ENCODE results near the gene EIF6. TPM values are rescaled to one million over a fixed set of nuclear protein-coding genes. Genes with fewer than 3 reads are reported as not detected.

The EIF6 gene
- total RNA-seq, 1 donor from 2014 or later = 98.0 TPM

GRCh38 chr20:35238170-35238569 lies 46.4 kb downstream of the EIF6 start:
- H3K36me3 ChIP-seq = peaks cover 7 to 16% of the 10 kb centered on the region in 2 donors
- no peak for DNase-seq (ENCODE audit: low spot score in 2 of 2)
- H3K4me3 ChIP-seq = no peak overlapping the region
- H3K27me3 ChIP-seq = no peaks in the 10 kb centered on the region
- no peak overlapping the region for H3K27ac ChIP-seq
- H3K9me3 ChIP-seq = no peaks in the 10 kb centered on the region
- TF ChIP-seq CTCF (IDR thresholded peaks at IDR 0.05) = no peak
- no peaks in the 10 kb centered on the region for H3K4me1 ChIP-seq
- intact Hi-C loops (cut with DNase I) = no loop called here

- Histone ChIP-seq H3K36me3 (peaks cover 7 to 16% of the 10 kb centered on the region in 2 donors), H3K27ac (no peak overlapping the region), H3K4me3 (no peak overlapping the region), H3K27me3 (no peaks in the 10 kb centered on the region), H3K4me1 (no peaks in the 10 kb centered on the region), H3K9me3 (no peaks in the 10 kb centered on the region)
- intact Hi-C loops (cut with DNase I) = no loop called here
- TF ChIP-seq CTCF (IDR thresholded peaks at IDR 0.05) = no peak
- DNase-seq (ENCODE audit: low spot score in 2 of 2) = no peak
These were observed 47.1 kb downstream of the EIF6 start for GRCh38 chr20:35237486-35237885.

- DNase-seq (ENCODE audit: low spot score in 2 of 2) = no peak
- Histone ChIP-seq H3K36me3 (peaks cover 7 to 19% of the 10 kb centered on the region in 2 donors), H3K4me3 (no peak overlapping the region), H3K27me3 (no peaks in the 10 kb centered on the region), H3K9me3 (no peaks in the 10 kb centered on the region), H3K27ac (no peak overlapping the region), H3K4me1 (no peaks in the 10 kb centered on the region)
- intact Hi-C loops (cut with DNase I) = no loop called here
- no peak for TF ChIP-seq CTCF (IDR thresholded peaks at IDR 0.05)
These were observed 48.7 kb downstream of the EIF6 start for GRCh38 chr20:35235881-35236280.

- Histone ChIP-seq H3K4me1 (no peaks in the 10 kb centered on the region), H3K4me3 (no peak overlapping the region), H3K9me3 (no peaks in the 10 kb centered on the region), H3K27me3 (no peaks in the 10 kb centered on the region), H3K27ac (no peak overlapping the region), H3K36me3 (peaks cover 7 to 22% of the 10 kb centered on the region in 2 donors)
- intact Hi-C loops (cut with DNase I) = no loop called here
- no peak for TF ChIP-seq CTCF (IDR thresholded peaks at IDR 0.05)
- DNase-seq (ENCODE audit: low spot score in 2 of 2) = no peak
These were observed 52.0 kb downstream of the EIF6 start for GRCh38 chr20:35232575-35232974.

Other genes starting within 250 kb of the EIF6 start
- gene TRPC4AP, start 192.0 kb downstream of the EIF6 start, total RNA-seq = 54.1 TPM
- 20.3 TPM for gene EDEM2, start 137.4 kb downstream of the EIF6 start, total RNA-seq
- gene PROCR, start 112.7 kb downstream of the EIF6 start, total RNA-seq = 241 TPM
- not detected for gene MMP24, start 58.1 kb downstream of the EIF6 start, total RNA-seq
- gene MMP24OS, start 6.7 kb downstream of the EIF6 start, total RNA-seq = 43.1 TPM
- not detected for gene FAM83C, start 7.7 kb upstream of the EIF6 start, total RNA-seq
- 14.8 TPM for gene UQCC1, start 127.2 kb upstream of the EIF6 start, total RNA-seq
- gene GDF5, start 153.5 kb upstream of the EIF6 start, total RNA-seq = 0.21 TPM
- gene CEP250, start 170.8 kb upstream of the EIF6 start, total RNA-seq = 17.0 TPM
- not detected for gene C20orf173, start 244.9 kb upstream of the EIF6 start, total RNA-seq